Stimulated activated CD4-positive, alpha-beta T cell treated with anti-CD3 and anti-CD28 coated beads, Interleukin-4, amount 100 ng/mL, for 48 hours (primary cell): ENCODE results near the gene CDKN2B.
A peak's percentile ranks its signal among the peaks of the same experiment; 100 is the strongest.

ENCODE experiments used
- DNase-seq, 2 donors: peaks; one replicate each; pipeline ENCODE4 v3.0.0-alpha.2; 2020; ENCODE audit warnings: low read depth in 2 of 2

The CDKN2B gene

DNA sequence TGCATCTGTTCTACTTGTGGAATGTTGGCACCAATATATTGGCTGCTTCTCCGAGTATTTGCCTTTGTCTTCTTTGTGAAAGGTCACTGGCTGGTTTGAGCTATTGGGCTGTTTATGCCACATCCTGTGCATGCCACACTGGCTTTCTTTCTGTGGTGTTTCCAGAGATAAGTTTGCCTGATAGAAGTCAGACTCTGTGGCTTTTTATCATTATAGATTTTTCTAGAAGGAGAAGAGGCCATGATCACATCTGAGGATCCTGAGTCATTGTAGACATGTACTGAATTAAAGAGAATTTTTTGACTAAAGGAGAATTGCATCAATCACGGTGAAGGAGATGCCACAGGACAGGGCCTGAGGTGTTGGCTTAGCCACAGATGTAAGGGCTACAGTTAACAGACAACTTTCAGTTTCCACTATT lies 26.5 kb upstream of the CDKN2B start:
- DNase-seq = no peak

DNA sequence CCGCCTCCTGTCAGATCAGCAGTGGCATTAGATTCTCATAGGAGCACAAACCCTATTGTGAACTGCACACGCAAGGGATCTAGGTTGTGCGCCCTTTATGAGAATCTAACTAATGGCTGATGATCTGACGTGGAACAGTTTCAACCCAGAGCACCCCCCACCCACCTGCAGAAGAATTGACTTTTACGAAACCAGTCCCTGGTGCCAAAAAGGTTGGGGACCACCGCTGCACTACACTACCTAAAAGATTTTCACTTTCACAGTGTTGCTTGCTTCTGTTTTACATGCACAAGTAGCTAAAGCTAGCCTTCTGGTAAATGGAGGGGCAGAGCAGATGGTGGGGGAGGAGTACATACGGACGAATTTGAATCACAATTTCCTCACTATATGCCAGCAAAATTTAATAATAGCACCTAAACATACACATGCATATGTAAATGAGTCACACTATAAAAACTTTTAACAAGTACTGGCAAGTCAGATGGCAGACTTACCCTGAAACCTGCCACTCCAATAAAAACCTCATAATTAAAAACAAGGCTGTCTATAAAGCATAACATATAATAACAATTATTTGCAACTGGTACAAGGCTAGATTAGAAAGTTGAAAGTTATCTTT lies 24.0 kb upstream of the CDKN2B start:
- DNase-seq = no peak

DNA sequence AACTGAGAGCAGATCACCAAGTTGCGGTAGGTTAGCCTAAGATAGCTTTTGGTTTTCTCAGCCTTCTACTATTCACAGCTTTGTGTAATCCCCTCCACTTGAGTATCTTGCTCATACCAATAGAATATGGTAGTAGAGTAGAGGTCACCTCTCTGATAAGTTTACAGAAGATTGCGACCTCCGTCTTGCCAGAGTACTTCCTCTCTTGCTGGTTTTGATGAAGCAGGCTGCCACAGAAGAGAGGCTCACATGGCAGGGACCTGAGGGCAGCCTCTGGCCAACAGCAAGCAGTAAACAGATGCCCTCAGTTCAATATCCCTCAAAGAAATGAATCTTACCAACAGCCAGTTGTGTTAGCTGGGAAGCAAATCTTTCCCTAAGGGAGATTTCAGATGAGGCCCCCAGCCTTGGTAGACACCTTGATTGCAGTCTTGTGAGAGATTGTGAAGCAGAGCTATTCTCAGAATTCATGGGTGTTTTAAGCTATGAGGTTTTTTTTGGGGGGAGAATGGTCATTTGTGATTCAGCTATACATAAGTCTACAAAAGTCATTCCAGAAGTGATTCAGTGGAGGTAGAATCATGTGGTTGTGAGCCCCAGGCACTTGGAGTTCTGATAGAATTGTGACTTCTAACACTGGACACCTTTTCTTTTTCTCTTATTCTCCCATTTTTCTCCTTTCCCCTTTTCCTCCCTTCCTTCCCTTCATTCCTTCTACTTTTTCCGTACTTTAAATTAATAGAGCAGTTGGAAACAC lies 22.7 kb upstream of the CDKN2B start:
- no peak for DNase-seq

DNA sequence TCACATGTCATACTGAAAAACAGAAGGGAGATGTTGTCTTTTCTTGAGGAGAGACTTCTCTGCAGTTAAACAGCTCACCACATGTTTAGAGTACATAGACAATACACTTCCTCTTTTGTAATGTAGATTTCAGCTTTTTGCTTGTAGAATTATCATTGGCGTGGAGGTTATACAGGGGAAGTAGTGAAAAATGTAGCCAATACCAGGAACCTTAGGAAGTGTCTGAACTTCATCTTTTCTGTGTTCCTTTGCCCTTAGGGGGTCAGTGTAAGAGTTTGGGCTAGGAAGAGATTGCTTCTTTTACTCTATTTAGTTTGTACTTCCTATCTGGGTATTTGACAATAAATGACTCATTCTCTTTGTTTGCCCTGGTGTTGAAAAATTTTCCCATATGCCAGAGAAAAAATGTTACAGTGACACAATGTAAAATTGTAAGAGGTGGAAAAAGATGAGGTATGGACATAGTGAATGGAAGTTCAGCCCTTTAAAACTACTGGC lies 21.0 kb upstream of the CDKN2B start:
- DNase-seq = no peak

DNA sequence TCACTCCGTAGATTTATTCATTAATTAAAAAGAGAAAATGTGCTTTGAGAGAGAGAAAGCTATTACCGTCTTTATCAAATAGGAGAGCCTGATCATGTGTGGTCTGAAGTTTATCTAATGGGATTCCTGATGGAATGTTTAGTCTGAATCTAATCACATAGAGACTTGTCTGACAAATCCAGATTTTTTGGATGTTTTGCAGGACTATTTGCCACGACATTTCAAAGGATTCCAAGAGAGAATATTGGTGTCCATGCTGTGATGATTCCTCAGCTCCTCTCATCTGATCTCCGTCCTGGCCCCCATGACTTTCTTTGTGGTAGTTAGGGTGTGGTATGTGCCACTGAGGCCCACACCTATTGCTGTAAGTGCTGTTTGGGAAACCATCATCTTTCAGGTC lies 20.1 kb upstream of the CDKN2B start:
- DNase-seq = no peak

DNA sequence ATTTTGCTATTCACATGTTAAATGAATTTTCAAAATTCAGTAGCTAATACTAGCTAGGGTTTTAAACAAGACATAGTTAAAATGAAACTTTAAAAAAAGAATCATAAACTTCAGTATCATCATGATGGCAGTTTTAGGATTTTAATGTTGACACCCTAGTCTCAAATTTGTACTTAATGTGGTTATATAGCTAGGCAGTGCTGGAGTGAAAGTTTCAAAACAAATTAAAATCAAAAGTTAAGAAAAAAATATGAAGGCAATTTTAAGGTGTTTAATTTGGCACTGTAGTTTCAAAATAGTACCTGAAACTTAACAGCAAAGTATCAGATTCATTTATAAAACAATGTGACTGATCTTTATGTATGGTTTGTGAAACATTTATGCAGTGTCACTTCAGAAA lies 19.3 kb upstream of the CDKN2B start:
- DNase-seq = no peak

DNA sequence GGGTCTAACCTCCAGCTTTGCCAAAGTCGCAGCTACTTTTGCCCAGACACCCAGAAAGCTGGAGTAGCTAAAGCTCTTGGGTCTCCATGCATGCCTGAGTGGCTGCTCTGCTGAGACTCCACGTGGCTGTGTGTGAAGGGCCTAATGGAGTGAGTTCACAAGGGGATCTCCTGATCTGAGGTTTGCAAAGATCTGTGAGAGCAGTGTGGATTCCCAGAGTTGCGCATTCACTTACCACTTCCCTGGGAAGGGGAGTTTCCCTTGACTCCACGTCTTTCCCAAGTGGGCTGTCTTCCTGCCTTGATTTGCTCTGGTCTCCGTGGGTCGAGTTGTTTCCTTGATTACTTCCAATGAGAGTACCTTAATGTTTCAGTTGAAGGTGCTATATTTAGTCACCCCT lies 17.6 kb upstream of the CDKN2B start:
- DNase-seq = no peak

DNA sequence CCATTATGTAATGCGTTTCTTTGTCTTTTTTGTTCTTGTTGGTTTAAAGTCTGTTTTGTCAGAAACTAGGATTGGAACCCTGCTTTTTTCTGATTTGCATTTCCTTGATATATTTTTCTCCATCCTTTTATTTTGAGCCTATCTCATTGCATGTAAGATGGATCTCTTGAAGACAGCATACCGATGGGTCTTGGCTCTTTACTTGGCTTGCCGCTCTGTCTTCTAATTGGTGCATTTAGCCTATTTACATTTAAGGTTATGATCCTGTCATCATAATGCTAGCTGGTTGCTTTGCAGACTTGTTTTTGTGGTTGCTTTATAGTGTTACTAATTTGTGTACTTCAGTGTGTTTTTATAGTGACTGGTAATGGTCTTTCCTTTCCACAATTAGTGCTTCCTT lies 13.3 kb upstream of the CDKN2B start:
- DNase-seq = no peak

DNA sequence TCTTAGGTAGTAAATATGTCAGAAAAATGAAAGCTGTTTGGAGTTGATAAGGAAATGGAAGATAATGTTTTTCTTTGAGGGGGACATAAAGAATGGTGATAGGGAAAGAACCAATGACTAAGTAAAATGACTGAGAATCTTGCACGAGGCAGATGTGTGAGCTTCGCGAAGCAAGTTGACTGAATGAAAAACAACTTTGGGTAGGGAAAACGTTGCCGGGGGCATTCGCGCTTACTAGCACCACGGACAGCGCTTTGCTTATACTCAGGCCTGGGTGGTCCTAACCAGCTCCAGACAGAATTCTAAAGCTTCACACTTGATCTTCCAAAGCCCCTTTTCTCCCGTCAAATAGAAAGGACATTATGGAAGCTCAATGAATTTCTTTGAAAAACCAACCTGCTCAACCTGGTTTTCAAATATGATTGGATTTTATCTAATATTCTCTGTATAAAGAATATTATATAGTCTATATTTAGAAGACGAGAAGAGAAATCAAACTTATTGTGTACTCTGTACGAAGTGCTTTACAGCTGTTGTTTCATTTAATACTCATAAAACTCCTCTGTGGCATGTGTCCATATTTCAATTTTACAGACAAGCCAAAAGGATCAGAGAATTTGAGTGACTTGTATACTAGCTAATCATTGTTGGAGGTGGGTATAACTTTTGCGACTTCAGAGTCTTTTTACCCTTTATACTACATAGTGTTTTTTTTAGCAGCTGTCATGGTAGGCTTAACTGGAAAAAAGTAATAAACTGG lies 1.9 kb upstream of the CDKN2B start:
- no peak for DNase-seq

DNA sequence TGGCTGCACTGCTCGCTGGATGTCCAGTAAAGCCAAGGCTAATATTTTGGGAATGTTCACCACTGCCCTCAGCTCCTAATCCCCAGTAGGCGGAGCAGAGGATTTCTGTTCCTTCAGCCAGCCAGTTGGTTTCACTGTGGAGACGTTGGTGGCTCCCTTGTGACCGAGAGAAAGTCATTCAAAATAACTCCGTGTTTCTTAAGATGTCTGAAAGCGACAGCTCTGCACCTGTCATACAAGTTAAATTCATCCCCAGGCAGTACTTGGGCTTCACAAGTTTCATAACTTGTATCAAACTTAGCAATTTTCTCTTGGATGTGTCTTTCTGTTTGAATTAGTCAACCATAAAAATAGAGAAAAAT lies 382 bp upstream of the CDKN2B start:
- no peak for DNase-seq

DNA sequence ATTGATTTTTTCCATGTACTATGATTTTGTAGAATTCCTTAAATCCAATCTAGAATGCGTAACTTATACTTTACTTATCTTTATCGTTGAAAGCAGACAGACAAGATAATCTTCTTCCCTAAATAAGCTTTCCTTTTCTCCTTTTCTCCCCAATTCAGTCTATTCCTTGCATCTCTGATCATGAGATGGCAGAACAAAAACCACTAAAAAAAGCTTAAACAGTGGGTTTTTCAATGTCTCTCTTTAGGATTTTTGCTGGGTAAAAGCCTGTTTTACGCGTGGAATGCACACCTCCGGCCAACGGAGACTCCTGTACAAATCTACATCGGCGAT lies 755 bp downstream of the CDKN2B start:
- DNase-seq = no peak

DNA sequence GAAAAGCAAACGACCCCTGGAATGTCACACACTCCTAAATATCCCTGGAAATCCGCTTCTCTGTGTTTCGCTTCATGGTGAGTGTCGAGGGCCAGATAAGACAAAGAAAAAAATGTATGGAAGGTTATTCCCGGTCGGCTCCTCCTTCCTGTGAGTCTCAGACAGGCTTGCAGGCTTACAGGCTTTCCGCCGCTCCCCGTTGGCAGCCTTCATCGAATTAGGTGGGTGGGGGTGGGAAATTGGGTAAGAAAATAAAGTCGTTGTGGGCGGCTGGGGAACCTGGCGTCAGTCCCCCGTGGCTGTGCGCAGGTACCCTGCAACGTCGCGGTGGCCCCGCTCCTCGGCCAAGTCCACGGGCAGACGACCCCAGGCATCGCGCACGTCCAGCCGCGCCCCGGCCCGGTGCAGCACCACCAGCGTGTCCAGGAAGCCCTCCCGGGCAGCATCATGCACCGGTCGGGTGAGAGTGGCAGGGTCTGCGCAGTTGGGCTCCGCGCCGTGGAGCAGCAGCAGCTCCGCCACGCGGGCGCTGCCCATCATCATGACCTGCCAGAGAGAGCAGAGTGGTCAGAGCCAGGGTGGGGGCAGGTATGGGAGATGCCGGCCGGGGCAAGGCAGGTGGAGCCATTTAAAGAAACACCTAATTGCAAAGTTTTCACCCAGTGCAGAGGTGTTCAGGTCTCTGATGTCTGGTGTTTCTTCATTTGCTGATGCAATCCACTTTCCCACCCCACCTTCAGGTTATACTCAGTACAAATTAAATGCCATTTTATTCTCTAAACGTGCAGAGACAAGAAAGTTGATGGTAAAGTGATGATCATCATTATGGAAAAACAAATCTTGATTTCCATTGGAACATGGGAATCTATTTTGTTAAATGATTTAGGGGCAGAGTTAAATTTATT lies 3.2 kb downstream of the CDKN2B start:
- no peak for DNase-seq

DNA sequence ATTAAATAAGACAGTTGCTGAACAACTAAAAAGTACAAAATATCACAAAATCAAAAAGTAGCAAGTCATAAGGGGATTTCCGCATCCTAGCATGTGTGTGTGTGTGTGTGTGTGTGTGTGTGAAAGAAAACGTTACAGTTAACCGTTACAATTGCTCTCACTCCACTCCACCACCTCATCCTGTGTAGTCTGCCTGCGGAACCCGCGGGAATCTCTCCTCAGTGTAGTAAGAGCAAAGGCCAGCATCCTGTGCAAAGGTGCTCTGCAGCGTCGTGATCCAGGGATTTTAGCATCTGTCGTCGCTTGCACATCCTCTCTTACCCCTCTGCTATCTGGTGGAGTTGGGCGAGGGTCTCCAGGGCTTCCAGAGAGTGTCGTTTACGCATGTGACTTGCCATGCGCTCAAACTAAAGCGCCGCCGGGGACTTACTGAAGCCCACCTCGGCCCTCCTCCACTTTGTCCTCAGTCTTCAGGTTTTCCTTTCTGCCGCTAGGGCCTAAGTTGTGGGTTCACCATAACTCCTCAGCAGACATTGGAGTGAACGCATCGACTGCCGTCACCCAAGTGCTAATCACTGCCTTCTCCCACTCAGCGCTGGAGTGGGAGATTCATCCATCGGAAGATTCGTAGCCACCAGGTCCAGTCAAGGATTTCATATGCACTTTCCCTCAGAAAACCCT lies 3.9 kb downstream of the CDKN2B start:
- no peak for DNase-seq

DNA sequence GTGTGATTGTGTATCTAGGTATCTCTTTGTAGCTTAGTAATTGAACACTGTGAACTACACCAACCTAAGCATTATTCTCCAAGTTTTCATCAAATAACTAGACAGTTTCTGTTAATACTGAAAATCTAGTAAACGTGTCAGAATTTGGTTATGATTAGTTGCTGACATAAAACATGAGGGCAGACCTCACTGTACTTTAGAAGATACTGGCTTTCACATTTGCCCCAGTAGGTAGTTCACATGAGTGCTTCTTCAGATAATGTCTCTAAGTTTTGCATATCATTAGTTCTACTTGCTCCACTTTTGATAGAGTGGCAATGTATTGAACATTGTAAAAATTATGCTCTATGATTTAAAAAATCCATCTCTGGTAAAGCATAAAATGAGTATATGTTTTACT lies 7.1 kb downstream of the CDKN2B start:
- DNase-seq = no peak

DNA sequence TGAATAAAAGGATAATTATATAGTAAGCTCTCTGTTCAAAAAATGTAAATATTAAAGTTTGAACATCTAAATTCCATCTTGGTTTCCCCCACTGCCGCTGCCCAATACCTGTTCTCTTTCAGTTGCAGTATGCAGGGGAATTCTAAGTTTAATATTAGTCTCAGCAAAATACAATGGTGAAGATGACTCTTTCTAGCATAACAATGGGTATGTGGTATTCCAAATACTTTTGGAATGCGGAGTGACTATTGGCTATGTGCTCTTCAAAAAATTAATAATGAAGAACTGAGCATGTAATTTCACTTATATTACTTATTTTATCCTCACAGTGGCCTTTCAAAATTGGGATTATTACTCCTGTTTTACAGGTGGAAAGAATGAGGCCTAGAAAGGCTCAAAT lies 11.1 kb downstream of the CDKN2B start:
- no peak for DNase-seq

DNA sequence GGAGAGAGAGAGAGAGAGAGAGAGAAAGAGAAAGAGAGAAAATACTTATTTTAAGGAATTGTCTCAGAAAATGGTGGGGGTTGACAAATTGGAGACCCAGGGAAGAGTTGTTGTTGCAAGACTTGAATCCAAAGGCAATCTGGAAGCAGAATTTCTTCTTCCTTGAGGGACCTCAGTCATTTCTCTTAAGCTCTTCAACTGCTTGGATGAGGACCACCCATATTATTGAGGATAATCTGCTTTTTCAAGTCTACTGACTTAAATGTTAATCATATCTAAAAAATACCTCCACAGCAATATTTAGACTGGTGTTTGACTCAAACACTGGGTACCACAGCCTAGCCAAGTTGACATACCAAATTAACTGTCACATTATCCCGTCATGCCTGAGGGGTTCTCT lies 11.6 kb downstream of the CDKN2B start:
- no peak for DNase-seq

DNA sequence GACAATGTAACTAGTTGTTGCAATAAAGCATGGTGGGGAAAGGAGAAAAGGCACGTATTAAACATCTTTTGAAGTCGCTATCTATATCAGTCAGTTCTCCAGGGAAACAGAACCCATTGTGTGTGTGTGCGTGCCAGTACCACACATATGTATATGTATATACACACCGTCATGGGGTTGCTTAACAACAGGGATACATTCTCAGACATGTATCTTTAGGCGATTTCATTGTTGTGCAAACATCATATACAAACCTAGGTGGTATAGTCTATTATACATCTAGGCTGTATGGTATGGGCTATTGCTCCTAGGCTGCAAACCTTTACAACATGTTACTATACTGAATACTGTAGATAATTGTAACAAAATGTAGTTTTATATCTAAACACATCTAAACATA lies 12.2 kb downstream of the CDKN2B start:
- no peak for DNase-seq

DNA sequence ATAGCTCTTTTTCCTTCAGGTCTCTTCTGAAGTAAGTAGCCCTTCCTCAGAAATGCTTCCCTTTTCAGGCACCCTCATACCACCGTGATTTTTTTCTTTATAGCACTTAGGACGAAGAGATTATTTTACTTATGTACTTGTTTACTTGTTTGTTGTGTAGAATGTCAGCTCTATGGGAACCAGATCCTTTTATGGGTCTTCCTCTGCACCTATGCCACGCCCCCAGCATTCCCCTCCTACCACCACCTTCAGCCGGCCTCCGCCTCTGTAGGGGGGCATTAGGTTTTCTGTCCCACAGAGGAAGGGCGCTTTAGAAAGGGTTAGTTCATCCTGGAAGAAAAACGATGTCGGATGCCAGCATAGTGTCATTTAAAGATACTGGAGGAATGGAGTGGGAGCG lies 12.7 kb downstream of the CDKN2B start:
- no peak for DNase-seq

DNA sequence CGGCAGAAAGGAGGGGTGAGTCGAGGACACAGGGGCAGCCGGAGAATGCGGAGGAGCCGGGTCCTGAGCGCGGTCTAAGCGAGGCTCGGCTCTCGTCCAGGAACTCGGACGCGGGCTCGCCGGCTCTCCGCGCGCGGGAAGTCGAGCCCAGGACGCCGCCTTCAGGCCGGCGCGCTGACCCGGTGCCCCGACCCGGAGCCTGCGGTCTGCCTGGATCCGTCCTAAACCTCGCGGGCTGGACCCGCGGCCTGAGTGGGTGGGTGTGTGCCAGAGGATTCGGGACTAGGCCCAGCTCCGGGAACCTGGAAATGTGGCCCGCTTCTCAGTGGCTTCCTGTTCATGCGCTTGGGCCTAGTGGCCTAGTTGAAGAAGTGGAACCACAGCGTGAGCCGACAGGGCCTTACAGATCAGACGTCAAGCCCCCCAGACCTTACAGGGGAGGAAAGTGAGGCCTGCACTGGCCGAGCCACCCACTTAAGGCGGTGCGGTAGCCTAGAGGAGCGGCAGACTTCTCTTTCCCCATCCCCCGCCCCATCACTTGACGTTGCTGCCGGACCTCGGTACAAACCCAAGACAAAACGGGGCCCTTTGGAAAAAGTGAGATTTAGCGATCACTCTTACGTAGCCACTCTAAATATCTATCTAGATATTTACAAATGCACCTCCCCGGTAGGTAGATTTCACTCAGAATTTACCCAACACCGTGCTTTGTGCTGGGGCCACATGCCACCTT lies 13.3 kb downstream of the CDKN2B start:
- no peak for DNase-seq

DNA sequence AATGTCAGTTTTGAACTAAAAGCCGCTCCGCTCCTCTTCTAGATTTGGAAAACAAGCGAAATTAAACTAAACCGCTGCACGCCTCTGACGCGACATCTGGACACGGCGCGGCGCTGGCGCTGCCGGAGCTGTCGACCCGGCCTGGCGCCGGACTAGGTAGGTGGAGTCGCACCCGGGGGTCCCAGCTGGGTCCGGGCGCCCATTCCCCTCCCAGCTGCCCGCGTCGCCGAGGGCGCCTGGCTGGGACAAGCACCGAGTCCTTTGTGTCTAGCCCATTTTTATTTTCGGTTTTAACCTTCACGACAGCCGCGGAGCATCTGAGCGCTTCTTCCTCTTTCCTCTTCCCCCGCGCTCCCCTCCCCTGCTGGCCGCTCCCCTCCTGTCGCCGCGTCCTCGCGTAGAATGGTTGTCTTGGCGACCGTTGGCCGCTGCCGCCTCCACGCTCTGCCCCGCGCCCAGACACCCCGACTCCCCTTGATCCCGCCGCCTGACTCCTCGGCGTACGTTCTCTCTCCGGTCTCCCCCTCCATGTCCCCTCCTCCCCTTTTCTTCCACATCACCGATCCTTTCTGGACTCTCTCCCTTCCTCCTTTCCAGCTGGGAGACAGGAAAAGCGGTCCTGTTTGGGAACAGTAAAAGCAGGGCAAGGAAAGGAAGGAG lies 14.0 kb downstream of the CDKN2B start:
- DNase-seq = peak; percentile 46 to 67
